Upper lobe of left lung (tissue), 4 donors: Measurements from ENCODE around the gene LINS1.

Experiments used
- EP300 ChIP-seq, 4 donors: sonication (generic); formaldehyde crosslinking; IDR thresholded peaks; one replicate each; pipeline ENCODE4 v1.5.1; 2017; ENCODE audit warnings: antibody characterized with exemption in 4 of 4, control low read depth in 2 of 4
- POLR2A ChIP-seq, 4 donors: fragments of 450-650 bp; IDR thresholded peaks; one replicate each; pipeline ENCODE4 v1.5.1; 2016 to 2017; ENCODE audit warnings: antibody characterized with exemption in 4 of 4, mild to moderate bottlenecking in 2 of 4
- TF ChIP-seq, protein P1 (sequence below), 6 experiments: fragments of 450-650 bp in 4 of 6; fragments of 200-600 bp in 2 of 6; sonication (generic) in 2 of 6; IDR thresholded peaks; one replicate each; pipeline ENCODE4 v1.5.1; 2016 to 2019; ENCODE audit warnings: antibody characterized with exemption in 6 of 6

DNA sequence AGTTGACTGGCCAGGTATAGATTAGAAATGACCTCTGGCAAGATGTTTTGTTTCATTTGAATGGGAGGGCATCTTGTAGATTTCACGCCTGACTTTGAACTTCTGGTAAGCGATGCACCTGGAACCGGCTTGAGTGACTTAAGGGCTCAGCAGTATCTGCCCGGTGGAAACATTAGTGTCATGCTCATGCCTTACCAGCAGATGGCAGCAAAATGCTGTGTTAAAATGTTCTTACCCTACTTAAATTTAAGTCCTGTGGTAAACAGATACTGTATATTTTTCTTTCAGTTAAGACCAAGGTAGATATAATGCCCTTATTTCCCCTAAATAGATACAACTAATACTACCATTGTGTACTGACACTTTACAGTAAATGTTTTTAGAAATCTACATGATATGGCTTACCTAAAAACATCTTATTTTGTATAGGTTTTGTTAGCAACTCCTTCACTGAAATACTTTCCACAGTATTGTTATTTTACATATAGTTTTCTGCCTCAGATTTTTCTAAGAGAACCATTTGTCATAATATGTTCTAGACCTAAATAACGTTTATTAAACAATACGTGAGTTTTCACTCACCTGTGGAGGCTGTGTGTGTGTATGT is 25.9 kb upstream of the LINS1 start:
- TF ChIP-seq, protein P1, sequence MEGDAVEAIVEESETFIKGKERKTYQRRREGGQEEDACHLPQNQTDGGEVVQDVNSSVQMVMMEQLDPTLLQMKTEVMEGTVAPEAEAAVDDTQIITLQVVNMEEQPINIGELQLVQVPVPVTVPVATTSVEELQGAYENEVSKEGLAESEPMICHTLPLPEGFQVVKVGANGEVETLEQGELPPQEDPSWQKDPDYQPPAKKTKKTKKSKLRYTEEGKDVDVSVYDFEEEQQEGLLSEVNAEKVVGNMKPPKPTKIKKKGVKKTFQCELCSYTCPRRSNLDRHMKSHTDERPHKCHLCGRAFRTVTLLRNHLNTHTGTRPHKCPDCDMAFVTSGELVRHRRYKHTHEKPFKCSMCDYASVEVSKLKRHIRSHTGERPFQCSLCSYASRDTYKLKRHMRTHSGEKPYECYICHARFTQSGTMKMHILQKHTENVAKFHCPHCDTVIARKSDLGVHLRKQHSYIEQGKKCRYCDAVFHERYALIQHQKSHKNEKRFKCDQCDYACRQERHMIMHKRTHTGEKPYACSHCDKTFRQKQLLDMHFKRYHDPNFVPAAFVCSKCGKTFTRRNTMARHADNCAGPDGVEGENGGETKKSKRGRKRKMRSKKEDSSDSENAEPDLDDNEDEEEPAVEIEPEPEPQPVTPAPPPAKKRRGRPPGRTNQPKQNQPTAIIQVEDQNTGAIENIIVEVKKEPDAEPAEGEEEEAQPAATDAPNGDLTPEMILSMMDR (IDR thresholded peaks at IDR 0.05), result peak; percentile 78 to 87 (median 82)
- TF ChIP-seq POLR2A (IDR thresholded peaks at IDR 0.05), result no peak
- no peak for TF ChIP-seq EP300 (IDR thresholded peaks at IDR 0.05)
